ENCODE data around the gene ZNF683. TPM values are rescaled to one million over a fixed set of nuclear protein-coding genes. Genes with fewer than 3 reads are reported as not detected.

ZNF683 gene
- total and polyA plus RNA-seq, 9 donors = 0.15 to 0.50 (median 0.34) TPM; not detected in 5

- no peaks in the 10 kb centered on the region for H3K27me3 ChIP-seq
- no peak for DNase-seq
- H3K4me3 ChIP-seq = no peak overlapping the region
- no peaks in the 10 kb centered on the region for H3K4me1 ChIP-seq (ENCODE audit: insufficient read depth)
- H3K9me3 ChIP-seq = no peaks in the 10 kb centered on the region
- H3K36me3 ChIP-seq = no peaks in the 10 kb centered on the region
- TF ChIP-seq POLR2A (IDR thresholded peaks at IDR 0.05) (no peak), EP300 (IDR thresholded peaks at IDR 0.05) (no peak), CTCF (IDR thresholded peaks at IDR 0.05) (no peak)
- H3K27ac ChIP-seq = no peak overlapping the region
- 74 to 85% (median 83%) methylated on average over 8 of the region's 8 CpGs for WGBS, 3 donors
- intact Hi-C loops (cut with DNase I) = loop anchor here in 1 of 4 donors (10.0 kb wide), 1 partner anchor 223 kb away; no protein-coding TSS in a partner anchor
Measured at GRCh38 chr1:26327956-26328362, 44.6 kb downstream of the ZNF683 start.

- Histone ChIP-seq H3K36me3 (no peaks in the 10 kb centered on the region), H3K9me3 (no peaks in the 10 kb centered on the region), H3K4me1 (ENCODE audit: insufficient read depth) (no peaks in the 10 kb centered on the region), H3K27ac (no peak overlapping the region), H3K4me3 (no peak overlapping the region), H3K27me3 (no peaks in the 10 kb centered on the region)
- 68 to 80% (median 70%) methylated on average over 3 of the region's 3 CpGs for WGBS, 3 donors
- TF ChIP-seq EP300 (IDR thresholded peaks at IDR 0.05) (no peak), CTCF (IDR thresholded peaks at IDR 0.05) (no peak), POLR2A (IDR thresholded peaks at IDR 0.05) (no peak)
- DNase-seq = no peak
- intact Hi-C loops (cut with DNase I) = loop anchor here in 2 of 4 donors (5.0 to 10.0 kb wide), 2 partner anchors 220 to 222 kb away; no protein-coding TSS in a partner anchor
Measured at GRCh38 chr1:26324550-26324949, 48.0 kb downstream of the ZNF683 start.

- intact Hi-C loops (cut with DNase I) = loop anchor here in 3 of 4 donors (2.0 to 10.0 kb wide), 3 partner anchors 53 to 221 kb away; no protein-coding TSS in a partner anchor
- TF ChIP-seq EP300 (IDR thresholded peaks at IDR 0.05) = no peak
- TF ChIP-seq CTCF (IDR thresholded peaks at IDR 0.05) = no peak
- TF ChIP-seq POLR2A (IDR thresholded peaks at IDR 0.05) = no peak
- H3K27ac ChIP-seq = no peak overlapping the region
- 90 to 93% (median 90%) methylated on average over 2 of the region's 2 CpGs for WGBS, 3 donors
- DNase-seq = no peak
- no peaks in the 10 kb centered on the region for H3K36me3 ChIP-seq
- H3K9me3 ChIP-seq = no peaks in the 10 kb centered on the region
- H3K4me3 ChIP-seq = no peak overlapping the region
- H3K4me1 ChIP-seq (ENCODE audit: insufficient read depth) = no peaks in the 10 kb centered on the region
- H3K27me3 ChIP-seq = no peaks in the 10 kb centered on the region
Measured at GRCh38 chr1:26323382-26323781, 49.2 kb downstream of the ZNF683 start.

GRCh38 chr1:26322042-26322331 is 50.6 kb downstream of the ZNF683 start:
- H3K27ac ChIP-seq = no peak overlapping the region
- no peaks in the 10 kb centered on the region for H3K4me1 ChIP-seq (ENCODE audit: insufficient read depth)
- intact Hi-C loops (cut with DNase I) = loop anchor here in 3 of 4 donors (2.0 to 10.0 kb wide), 3 partner anchors 51 to 220 kb away; no protein-coding TSS in a partner anchor
- no peaks in the 10 kb centered on the region for H3K36me3 ChIP-seq
- no peak for DNase-seq
- H3K4me3 ChIP-seq = no peak overlapping the region
- WGBS, 3 donors = 59 to 66% (median 66%) methylated on average over 9 to 10 of the region's 10 CpGs
- TF ChIP-seq CTCF (IDR thresholded peaks at IDR 0.05) = no peak
- H3K27me3 ChIP-seq = no peaks in the 10 kb centered on the region
- no peaks in the 10 kb centered on the region for H3K9me3 ChIP-seq
